CD4-positive, alpha-beta memory T cell (primary cell): ENCODE results near the gene SLC7A11. TPM values are rescaled to one million over a fixed set of nuclear protein-coding genes. Genes with fewer than 3 reads are reported as not detected.

Source experiments
- CTCF ChIA-PET: fragments of 350-600 bp; sonication (Branson Sonifier 250); formaldehyde crosslinking; loops from one replicate; lab custom pipeline; 2021; ENCODE audit warnings: inconsistent platforms; ENCODE audit not compliant: partially characterized antibody; lab: Charles Lee
- POLR2A ChIA-PET: fragments of 350-600 bp; sonication (Branson Sonifier 250); formaldehyde crosslinking; loops from one replicate; lab custom pipeline; 2021; ENCODE audit not compliant: partially characterized antibody; lab: Charles Lee
- DNase-seq, 5 donors: peaks; one replicate each; pipeline versions ENCODE4 v3.0.0 to v3.0.0-alpha.2; 2020 to 2022; ENCODE audit warnings: mixed read lengths in 1 of 5
- H3K27ac ChIP-seq: one replicate; pipeline ENCODE4 v1.7.0; 2013; ENCODE audit warnings: low read depth, low read length
- H3K27me3 ChIP-seq: 2 replicates; pipeline ENCODE4 v1.7.0; 2013; ENCODE audit warnings: mild to moderate bottlenecking, low read length, moderate library complexity; ENCODE audit not compliant: insufficient read depth
- H3K36me3 ChIP-seq: 2 replicates; pipeline ENCODE4 v1.7.0; 2013; ENCODE audit warnings: mild to moderate bottlenecking, low read length, moderate library complexity; ENCODE audit not compliant: insufficient read depth
- H3K4me1 ChIP-seq: 2 replicates; pipeline ENCODE4 v1.7.0; 2013; ENCODE audit warnings: mild to moderate bottlenecking, low read length, moderate library complexity; ENCODE audit not compliant: insufficient read depth
- H3K4me3 ChIP-seq, 2 donors: one replicate each; pipeline ENCODE4 v1.7.0; 2013; ENCODE audit warnings: low read length in 2 of 2, mild to moderate bottlenecking in 1 of 2
- H3K9me3 ChIP-seq, 2 donors: one replicate each; pipeline ENCODE4 v1.7.0; 2013; ENCODE audit warnings: low read length in 2 of 2, control low read depth in 1 of 2; ENCODE audit not compliant: control insufficient read depth in 1 of 2
- H3K27ac Mint-ChIP-seq, 7 donors: one replicate each; pipeline ENCODE4 v1.8.0; 2020 to 2021; ENCODE audit warnings: mixed read lengths in 7 of 7, mild to moderate bottlenecking in 6 of 7, inconsistent platforms in 3 of 7, moderate library complexity in 3 of 7
- H3K27me3 Mint-ChIP-seq, 2 donors: one replicate each; pipeline ENCODE4 v1.8.0; 2020 to 2021; ENCODE audit warnings: mixed read lengths in 2 of 2
- H3K36me3 Mint-ChIP-seq, 2 donors: one replicate each; pipeline ENCODE4 v1.8.0; 2020 to 2021; ENCODE audit warnings: mixed read lengths in 2 of 2, inconsistent platforms in 1 of 2, mild to moderate bottlenecking in 1 of 2
- H3K4me1 Mint-ChIP-seq, 4 donors: one replicate each; pipeline ENCODE4 v1.8.0; 2020 to 2021; ENCODE audit warnings: mixed read lengths in 4 of 4, mild to moderate bottlenecking in 1 of 4
- H3K4me3 Mint-ChIP-seq, 8 donors: one replicate each; pipeline ENCODE4 v1.8.0; 2020 to 2021; ENCODE audit warnings: mixed read lengths in 8 of 8, mild to moderate bottlenecking in 7 of 8, moderate library complexity in 6 of 8, inconsistent platforms in 3 of 8
- H3K9me3 Mint-ChIP-seq, 8 donors: one replicate each; pipeline ENCODE4 v1.8.0; 2020 to 2021; ENCODE audit warnings: mixed read lengths in 8 of 8, mild to moderate bottlenecking in 5 of 8, inconsistent platforms in 3 of 8, moderate library complexity in 1 of 8
- intact Hi-C: fragments of 100-400 bp; cut with micrococcal nuclease; formaldehyde crosslinking; loops from one replicate; pipeline ENCODE4 v1.15.1; 2023
- polyA plus RNA-seq, 2 donors: library from polyadenylated mRNA; unstranded; fragments of 300-500 nt; fragmentation: Illumina TruSeq; gene quantifications; one replicate each; pipeline ENCODE4 v1.2.3, GENCODE V29; 2021
- total RNA-seq, 2 experiments: library from RNA; stranded (reverse); gene quantifications; one replicate each; pipeline ENCODE4 v1.2.3, GENCODE V29; 2021

The SLC7A11 gene
- total and polyA plus RNA-seq, 4 experiments from 2014 or later, result 0.78 to 0.93 TPM; not detected in 2

DNA sequence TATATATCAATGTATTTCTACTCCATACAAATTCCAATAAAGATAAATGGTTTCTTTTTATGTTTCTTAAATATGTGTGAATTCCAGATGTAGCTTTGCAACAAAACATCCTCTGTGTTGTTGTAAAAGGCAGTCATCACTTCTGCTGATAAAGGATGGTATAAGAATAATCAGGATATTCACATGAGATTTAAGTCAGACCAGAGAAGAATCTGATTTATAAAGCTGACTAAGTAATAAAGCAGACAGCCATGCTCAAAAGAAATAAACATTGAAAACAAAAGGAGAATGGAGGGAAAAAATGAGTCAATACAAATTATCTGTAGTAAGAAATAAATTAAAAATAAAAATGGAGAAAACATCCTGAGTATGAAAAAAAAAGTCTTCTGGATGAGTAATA lies 27.0 kb upstream of the SLC7A11 start:
- DNase-seq, result no peak
- Mint-ChIP-seq H3K4me1 (no peaks in the 10 kb centered on the region), H3K27me3 (no peaks in the 10 kb centered on the region), H3K36me3 (no peaks in the 10 kb centered on the region), H3K27ac (no peak overlapping the region), H3K4me3 (no peak overlapping the region), H3K9me3 (peaks cover 0 to 8% (median 1%) of the 10 kb centered on the region in 8 donors)
- CTCF ChIA-PET, result no interaction called here
- H3K27ac ChIP-seq, result no peak overlapping the region
- intact Hi-C loops, result no loop called here
- H3K27me3 ChIP-seq, result no peaks in the 10 kb centered on the region
- no peaks in the 10 kb centered on the region for H3K4me1 ChIP-seq
- H3K4me3 ChIP-seq, result no peak overlapping the region
- POLR2A ChIA-PET, result no interaction called here
- H3K9me3 ChIP-seq, result no peaks in the 10 kb centered on the region
- H3K36me3 ChIP-seq, result no peaks in the 10 kb centered on the region

DNA sequence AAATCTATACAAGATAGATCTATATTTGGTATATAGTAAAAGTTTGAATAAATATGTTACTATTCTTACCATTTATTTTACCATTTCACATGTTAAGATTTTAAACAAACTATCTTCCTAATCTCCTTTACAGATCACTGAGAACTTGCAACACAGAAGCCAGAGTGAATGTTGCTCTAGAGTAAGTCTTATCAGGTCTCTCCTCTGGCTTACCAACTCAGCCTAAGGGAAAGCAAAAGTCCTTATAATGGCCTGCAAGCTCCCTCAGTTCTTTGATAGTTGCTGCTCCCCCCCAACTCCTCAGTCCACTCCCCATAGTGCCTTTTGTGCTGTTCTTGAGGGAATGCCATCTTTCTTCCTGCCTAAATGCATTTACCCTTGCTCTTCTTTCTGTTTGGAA lies 25.7 kb upstream of the SLC7A11 start:
- no peak for DNase-seq
- peaks cover 0 to 11% (median 3%) of the 10 kb centered on the region in 8 donors for H3K9me3 Mint-ChIP-seq

DNA sequence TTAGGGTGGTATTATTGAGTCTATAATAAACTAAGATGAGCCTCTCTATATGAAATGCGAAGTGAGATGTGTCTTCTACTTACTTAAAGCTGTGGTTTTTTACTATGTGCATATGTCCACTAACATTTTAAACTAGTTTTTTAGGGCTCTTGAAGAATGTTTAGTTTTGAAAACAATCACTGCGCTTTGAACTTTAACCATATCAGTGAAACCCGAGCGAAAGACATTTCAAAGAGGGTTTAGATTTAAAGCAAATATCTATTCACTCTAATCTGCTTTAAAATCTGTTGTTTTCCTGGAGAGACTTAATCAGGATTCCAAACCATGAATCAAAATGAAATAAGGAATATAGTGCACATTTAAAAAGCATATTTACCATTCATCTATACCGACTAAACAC lies 24.8 kb upstream of the SLC7A11 start:
- intact Hi-C loops, result no loop called here
- H3K36me3 ChIP-seq, result no peaks in the 10 kb centered on the region
- H3K4me3 Mint-ChIP-seq, result no peak overlapping the region
- H3K9me3 Mint-ChIP-seq, result peaks cover 0 to 11% (median 3%) of the 10 kb centered on the region in 8 donors
- no peak overlapping the region for H3K27ac ChIP-seq
- no peaks in the 10 kb centered on the region for H3K4me1 ChIP-seq
- H3K9me3 ChIP-seq, result no peaks in the 10 kb centered on the region
- no peak overlapping the region for H3K27ac Mint-ChIP-seq
- no peaks in the 10 kb centered on the region for H3K27me3 ChIP-seq
- no peaks in the 10 kb centered on the region for H3K36me3 Mint-ChIP-seq
- no peak overlapping the region for H3K4me3 ChIP-seq
- POLR2A ChIA-PET, result no interaction called here
- DNase-seq, result no peak
- CTCF ChIA-PET, result no interaction called here
- no peaks in the 10 kb centered on the region for H3K4me1 Mint-ChIP-seq
- H3K27me3 Mint-ChIP-seq, result no peaks in the 10 kb centered on the region

More for the DNA sequence above, 25.7 kb upstream of the SLC7A11 start:
- ChIA-PET CTCF (no interaction called here), POLR2A (no interaction called here)
- no peaks in the 10 kb centered on the region for H3K36me3 Mint-ChIP-seq
- H3K4me1 ChIP-seq, result no peaks in the 10 kb centered on the region
- H3K4me1 Mint-ChIP-seq, result no peaks in the 10 kb centered on the region
- no peaks in the 10 kb centered on the region for H3K36me3 ChIP-seq
- H3K27ac ChIP-seq, result no peak overlapping the region
- H3K9me3 ChIP-seq, result no peaks in the 10 kb centered on the region
- no peaks in the 10 kb centered on the region for H3K27me3 ChIP-seq
- no peak overlapping the region for H3K4me3 Mint-ChIP-seq
- intact Hi-C loops, result no loop called here
- no peak overlapping the region for H3K27ac Mint-ChIP-seq
- H3K4me3 ChIP-seq, result no peak overlapping the region
- H3K27me3 Mint-ChIP-seq, result no peaks in the 10 kb centered on the region

DNA sequence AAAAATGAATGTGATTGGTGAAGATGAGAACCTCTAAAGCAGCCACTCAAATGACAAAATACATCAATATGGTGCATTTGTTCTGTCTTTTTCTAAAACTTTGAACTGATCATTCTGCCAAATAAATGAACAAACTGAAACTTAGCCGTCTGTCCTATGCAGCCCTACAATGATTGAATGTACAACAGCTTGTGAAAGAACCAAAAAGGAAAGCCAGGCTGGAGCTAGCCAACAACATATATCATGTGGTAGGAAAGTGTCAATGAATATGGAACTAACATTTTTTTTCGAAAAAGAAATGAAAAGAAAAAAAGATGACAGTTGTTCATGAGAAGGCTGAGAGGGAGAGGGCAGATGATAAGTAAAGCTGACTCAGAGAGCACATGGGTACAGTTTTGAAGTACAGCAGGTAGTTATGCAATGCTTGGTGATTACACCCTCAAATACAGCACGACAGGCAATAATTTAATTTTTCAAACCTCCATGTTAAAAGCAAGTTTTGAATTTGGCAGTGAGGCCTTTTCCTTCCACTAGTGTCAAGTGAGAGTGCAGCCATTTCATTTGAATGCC lies 21.2 kb upstream of the SLC7A11 start:
- Mint-ChIP-seq H3K4me3 (no peak overlapping the region), H3K27me3 (no peaks in the 10 kb centered on the region), H3K27ac (no peak overlapping the region), H3K36me3 (no peaks in the 10 kb centered on the region), H3K9me3 (peaks cover 0 to 11% (median 3%) of the 10 kb centered on the region in 8 donors), H3K4me1 (no peaks in the 10 kb centered on the region)
- Histone ChIP-seq H3K4me1 (no peaks in the 10 kb centered on the region), H3K27ac (no peak overlapping the region), H3K9me3 (no peaks in the 10 kb centered on the region), H3K27me3 (no peaks in the 10 kb centered on the region), H3K4me3 (no peak overlapping the region), H3K36me3 (no peaks in the 10 kb centered on the region)
- intact Hi-C loops, result no loop called here
- no peak for DNase-seq
- POLR2A ChIA-PET, result no interaction called here
- CTCF ChIA-PET, result no interaction called here

DNA sequence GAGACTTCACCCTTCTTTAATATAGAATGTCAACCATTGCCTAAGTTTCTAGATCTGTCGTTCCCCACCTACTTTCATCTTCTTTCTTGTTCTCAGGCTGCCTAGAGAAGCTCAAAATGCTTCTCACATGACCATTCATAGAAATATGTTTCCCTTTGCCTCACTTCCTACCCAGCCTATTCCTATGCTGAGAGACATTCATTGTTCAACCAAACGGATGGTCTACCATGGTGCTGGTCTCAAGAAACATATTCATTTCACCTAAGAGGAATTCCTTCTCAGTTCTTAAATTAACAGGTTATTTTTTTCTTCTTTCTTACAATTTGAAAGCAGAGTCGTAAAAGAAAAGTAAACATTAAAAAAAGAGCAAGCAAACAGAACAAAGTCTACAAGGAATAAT lies 20.3 kb upstream of the SLC7A11 start:
- H3K4me1 Mint-ChIP-seq, result no peaks in the 10 kb centered on the region
- Histone ChIP-seq H3K36me3 (no peaks in the 10 kb centered on the region), H3K27ac (no peak overlapping the region), H3K4me3 (no peak overlapping the region), H3K4me1 (no peaks in the 10 kb centered on the region), H3K27me3 (no peaks in the 10 kb centered on the region), H3K9me3 (no peaks in the 10 kb centered on the region)
- no peak overlapping the region for H3K27ac Mint-ChIP-seq
- H3K36me3 Mint-ChIP-seq, result no peaks in the 10 kb centered on the region
- CTCF ChIA-PET, result no interaction called here
- no peak for DNase-seq
- intact Hi-C loops, result no loop called here
- peaks cover 0 to 11% (median 1%) of the 10 kb centered on the region in 8 donors for H3K9me3 Mint-ChIP-seq
- POLR2A ChIA-PET, result no interaction called here
- no peak overlapping the region for H3K4me3 Mint-ChIP-seq
- no peaks in the 10 kb centered on the region for H3K27me3 Mint-ChIP-seq

DNA sequence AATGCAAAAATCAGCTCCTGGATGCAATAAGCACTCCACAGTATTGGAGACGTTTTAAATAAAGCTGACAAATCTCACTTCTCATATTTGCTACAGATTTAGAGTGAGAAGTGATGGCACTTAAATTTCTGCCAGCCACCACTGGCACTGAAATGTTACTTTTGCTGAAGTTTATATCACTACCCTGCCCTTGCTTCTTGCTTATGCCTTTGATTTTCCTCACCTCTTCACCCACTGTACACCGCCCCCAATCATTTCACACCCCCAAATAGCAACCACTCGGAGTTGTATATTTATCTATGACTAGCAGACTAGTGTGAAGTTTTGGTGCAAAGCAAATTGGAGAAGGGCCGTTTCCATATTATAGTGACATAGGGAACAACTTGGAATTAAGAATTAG lies 19.9 kb upstream of the SLC7A11 start:
- H3K36me3 ChIP-seq, result no peaks in the 10 kb centered on the region
- no peak for DNase-seq
- no peak overlapping the region for H3K27ac ChIP-seq
- Mint-ChIP-seq H3K9me3 (peaks cover 0 to 11% (median 1%) of the 10 kb centered on the region in 8 donors), H3K4me3 (no peak overlapping the region), H3K27me3 (no peaks in the 10 kb centered on the region), H3K36me3 (no peaks in the 10 kb centered on the region), H3K4me1 (no peaks in the 10 kb centered on the region), H3K27ac (no peak overlapping the region)
- CTCF ChIA-PET, result no interaction called here
- no peak overlapping the region for H3K4me3 ChIP-seq
- POLR2A ChIA-PET, result no interaction called here
- H3K4me1 ChIP-seq, result no peaks in the 10 kb centered on the region
- no peaks in the 10 kb centered on the region for H3K9me3 ChIP-seq
- intact Hi-C loops, result no loop called here
- H3K27me3 ChIP-seq, result no peaks in the 10 kb centered on the region

DNA sequence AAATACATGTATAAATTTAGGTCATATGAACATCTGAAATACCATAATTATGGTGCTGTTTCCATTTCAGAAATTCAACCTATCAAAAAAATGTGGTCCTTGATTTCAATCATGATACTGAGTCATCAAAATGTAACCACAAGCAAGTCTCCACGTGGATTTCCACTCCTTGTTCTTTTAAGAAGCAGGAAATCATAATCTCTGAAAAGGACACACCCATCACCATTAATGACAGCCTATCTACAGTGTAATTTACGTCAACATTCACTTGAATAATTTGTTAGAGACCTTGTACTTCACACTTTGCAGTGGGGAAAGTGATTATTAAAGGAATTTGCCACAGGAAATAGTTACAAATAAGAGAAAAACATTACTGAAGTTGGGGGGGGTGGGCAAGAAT lies 17.7 kb upstream of the SLC7A11 start:
- Histone ChIP-seq H3K27me3 (no peaks in the 10 kb centered on the region), H3K4me1 (no peaks in the 10 kb centered on the region), H3K4me3 (no peak overlapping the region), H3K9me3 (no peaks in the 10 kb centered on the region), H3K36me3 (no peaks in the 10 kb centered on the region), H3K27ac (no peak overlapping the region)
- ChIA-PET POLR2A (no interaction called here), CTCF (no interaction called here)
- Mint-ChIP-seq H3K27ac (no peak overlapping the region), H3K9me3 (peaks cover 0 to 11% (median 0%) of the 10 kb centered on the region in 8 donors), H3K4me1 (peaks cover 0 to 5% (median 2%) of the 10 kb centered on the region in 4 donors), H3K4me3 (no peak overlapping the region), H3K27me3 (no peaks in the 10 kb centered on the region), H3K36me3 (no peaks in the 10 kb centered on the region)
- no peak for DNase-seq
- intact Hi-C loops, result no loop called here

DNA sequence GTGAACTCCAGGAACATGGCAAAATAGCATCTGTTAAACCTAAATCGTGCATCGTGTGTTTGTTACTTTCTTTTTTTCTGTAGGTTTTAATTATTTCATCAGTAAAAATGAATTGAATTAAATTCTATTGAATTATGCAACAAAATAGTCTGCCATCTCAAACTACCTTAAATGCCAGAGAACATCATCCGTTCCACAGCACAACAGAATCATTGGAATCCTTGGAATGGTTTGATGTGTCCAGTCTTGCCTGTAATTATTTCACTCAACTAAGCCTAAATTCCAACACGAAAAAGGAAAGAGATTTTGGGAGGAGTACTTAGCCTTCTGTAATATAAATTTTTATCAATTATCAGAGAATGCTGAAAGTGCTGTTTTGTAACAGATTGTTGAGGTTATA lies 17.1 kb upstream of the SLC7A11 start:
- H3K27me3 Mint-ChIP-seq, result no peaks in the 10 kb centered on the region

More for the DNA sequence above, 17.1 kb upstream of the SLC7A11 start:
- Mint-ChIP-seq H3K36me3 (no peaks in the 10 kb centered on the region), H3K4me1 (peaks cover 0 to 5% (median 2%) of the 10 kb centered on the region in 4 donors), H3K4me3 (no peak overlapping the region), H3K9me3 (peaks cover 0 to 8% (median 0%) of the 10 kb centered on the region in 8 donors), H3K27ac (no peak overlapping the region)
- Histone ChIP-seq H3K9me3 (no peaks in the 10 kb centered on the region), H3K36me3 (no peaks in the 10 kb centered on the region), H3K27ac (no peak overlapping the region), H3K27me3 (no peaks in the 10 kb centered on the region), H3K4me3 (no peak overlapping the region), H3K4me1 (no peaks in the 10 kb centered on the region)
- CTCF ChIA-PET, result no interaction called here
- POLR2A ChIA-PET, result no interaction called here
- intact Hi-C loops, result no loop called here
- DNase-seq, result no peak
